SK-N-SH treated with all-trans-retinoic acid at 6 μM for 48 hours (cell line): ENCODE results near the gene CEP85.

ENCODE experiments used
- CSDC2 ChIP-seq: fragments of 250-450 bp; sonication (Bioruptor Pico); IDR thresholded peaks from 2 replicates; pipeline ENCODE4 v1.5.0; 2020; ENCODE audit warnings: mild to moderate bottlenecking, moderate library complexity
- CSRNP3 ChIP-seq: fragments of 250-450 bp; sonication (Bioruptor Pico); IDR thresholded peaks from 2 replicates; pipeline ENCODE4 v1.5.1; 2021; ENCODE audit warnings: mild to moderate bottlenecking, moderate library complexity
- GLIS3 ChIP-seq: fragments of 250-450 bp; sonication (Bioruptor Pico); IDR thresholded peaks from 2 replicates; pipeline ENCODE4 v1.5.0; 2020; ENCODE audit warnings: mild to moderate bottlenecking, moderate library complexity
- PATZ1 ChIP-seq: fragments of 250-450 bp; sonication (Bioruptor Pico); IDR thresholded peaks from 2 replicates; pipeline ENCODE4 v1.8.0; 2020; ENCODE audit warnings: mild to moderate bottlenecking, moderate library complexity, borderline replicate concordance
- POU6F1 ChIP-seq: fragments of 250-450 bp; sonication (Bioruptor Pico); IDR thresholded peaks from 2 replicates; pipeline ENCODE4 v1.8.0; 2021; ENCODE audit warnings: low read depth, mild to moderate bottlenecking, moderate library complexity, borderline replicate concordance
- PPARA ChIP-seq: fragments of 250-450 bp; sonication (Bioruptor Pico); IDR thresholded peaks from 2 replicates; pipeline ENCODE4 v1.5.0; 2020; ENCODE audit warnings: mild to moderate bottlenecking, borderline replicate concordance
- SNAI2 ChIP-seq: fragments of 250-450 bp; sonication (Bioruptor Pico); IDR thresholded peaks from 2 replicates; pipeline ENCODE4 v1.5.0; 2020; ENCODE audit warnings: mild to moderate bottlenecking, moderate library complexity
- TSHZ2 ChIP-seq: fragments of 250-450 bp; sonication (Bioruptor Pico); IDR thresholded peaks from 2 replicates; pipeline ENCODE4 v1.5.0; 2020; ENCODE audit warnings: mild to moderate bottlenecking, moderate library complexity
- ZFP3 ChIP-seq: fragments of 250-450 bp; sonication (Bioruptor Pico); IDR thresholded peaks from 2 replicates; pipeline ENCODE4 v1.5.0; 2020; ENCODE audit warnings: mild to moderate bottlenecking, moderate library complexity
- ZFP30 ChIP-seq: fragments of 450-650 bp; formaldehyde crosslinking; IDR thresholded peaks from 2 replicates; pipeline ENCODE4 v1.5.0; 2022; ENCODE audit warnings: mild to moderate bottlenecking, moderate library complexity
- ZNF70 ChIP-seq: fragments of 450-650 bp; formaldehyde crosslinking; IDR thresholded peaks from 2 replicates; pipeline ENCODE4 v1.5.0; 2020; ENCODE audit warnings: mild to moderate bottlenecking, moderate library complexity
- ZNF8 ChIP-seq: fragments of 450-650 bp; formaldehyde crosslinking; IDR thresholded peaks from 2 replicates; pipeline ENCODE4 v1.5.0; 2020; ENCODE audit warnings: mild to moderate bottlenecking, moderate library complexity

- TF ChIP-seq ZNF70 (no peak), GLIS3 (no peak), CSDC2 (no peak), CSRNP3 (no peak), POU6F1 (no peak), ZNF8 (CRISPR knock-in tag) (no peak), PPARA (CRISPR knock-in tag) (no peak), TSHZ2 (CRISPR knock-in tag) (no peak), ZFP3 (CRISPR knock-in tag) (no peak), ZFP30 (CRISPR knock-in tag) (no peak), SNAI2 (no peak), PATZ1 (CRISPR knock-in tag) (no peak)
Measured at GRCh38 chr1:26296340-26297056, 62.5 kb downstream of the CEP85 start.
